OCI-LY1 (cell line): ENCODE results near the gene TRIM45.
"Not testable (repeated sequence)": the region's sequence is repeated elsewhere in the genome, so short reads cannot be mapped to it uniquely, and the experiment has no call there.

Source experiments
- H2AFZ ChIP-seq: fragments of 200-600 bp; sonication (generic), shearing (Covaris generic); 2 replicates; pipeline ENCODE4 v1.6.0; 2014; ENCODE audit warnings: antibody characterized with exemption, mild to moderate bottlenecking, low read length
- H3F3A ChIP-seq: fragments of 200-600 bp; sonication (generic), shearing (Covaris generic); 2 replicates; pipeline ENCODE4 v1.6.0; 2014; ENCODE audit warnings: mild to moderate bottlenecking, antibody characterized with exemption, low read length, moderate library complexity; ENCODE audit not compliant: insufficient read depth
- H3K27ac ChIP-seq: fragments of 200-600 bp; sonication (generic); 2 replicates; pipeline ENCODE4 v1.5.1; 2014; ENCODE audit warnings: low read length, mixed run types, mild to moderate bottlenecking, low read depth; ENCODE audit not compliant: poor library complexity, severe bottlenecking
- H3K27me3 ChIP-seq: fragments of 200-600 bp; sonication (generic); 2 replicates; pipeline ENCODE4 v1.6.0; 2014; ENCODE audit warnings: antibody characterized with exemption, mild to moderate bottlenecking, low read length, moderate library complexity; ENCODE audit not compliant: insufficient read depth
- H3K36me3 ChIP-seq: fragments of 200-600 bp; sonication (generic); 2 replicates; pipeline ENCODE4 v1.6.1; 2014; ENCODE audit warnings: mild to moderate bottlenecking, antibody characterized with exemption, low read length, moderate library complexity, mixed read lengths; ENCODE audit not compliant: insufficient read depth
- H3K4me1 ChIP-seq: fragments of 200-600 bp; sonication (generic); 2 replicates; pipeline ENCODE4 v1.5.1; 2014; ENCODE audit warnings: mild to moderate bottlenecking, low read length, moderate library complexity; ENCODE audit not compliant: insufficient read depth, severe bottlenecking
- H3K4me2 ChIP-seq: fragments of 200-600 bp; sonication (generic), shearing (Covaris generic); 2 replicates; pipeline ENCODE4 v1.6.1; 2014; ENCODE audit warnings: low read length
- H3K4me3 ChIP-seq: fragments of 200-600 bp; sonication (generic); 2 replicates; pipeline ENCODE4 v1.5.1; 2014; ENCODE audit warnings: low read length, low read depth, mild to moderate bottlenecking, mixed read lengths; ENCODE audit not compliant: poor library complexity, severe bottlenecking
- H3K79me2 ChIP-seq: fragments of 200-600 bp; shearing (Covaris generic); 2 replicates; pipeline ENCODE4 v1.6.1; 2016; ENCODE audit warnings: mixed run types, low read length, mixed read lengths; ENCODE audit not compliant: insufficient read depth
- H3K9ac ChIP-seq: fragments of 200-600 bp; sonication (generic), shearing (Covaris generic); 2 replicates; pipeline ENCODE4 v1.6.1; 2014; ENCODE audit warnings: mild to moderate bottlenecking, low read length, mixed read lengths
- H3K9me2 ChIP-seq: fragments of 200-600 bp; sonication (generic), shearing (Covaris generic); 2 replicates; pipeline ENCODE4 v1.6.1; 2014; ENCODE audit warnings: low read depth, mild to moderate bottlenecking, low read length, mixed read lengths
- H3K9me3 ChIP-seq: fragments of 200-600 bp; shearing (Covaris generic); 2 replicates; pipeline ENCODE4 v1.6.1; 2014; ENCODE audit warnings: low read length, mixed read lengths
- H4K20me1 ChIP-seq: fragments of 200-600 bp; sonication (generic), shearing (Covaris generic); 2 replicates; pipeline ENCODE4 v1.6.0; 2016; ENCODE audit warnings: mild to moderate bottlenecking, low read length; ENCODE audit not compliant: insufficient read depth
- CTCF ChIP-seq: fragments of 200-600 bp; sonication (generic), shearing (Covaris generic); IDR thresholded peaks from 2 replicates; pipeline ENCODE4 v1.5.1; 2017; ENCODE audit warnings: mild to moderate bottlenecking, antibody characterized with exemption, low read length, moderate library complexity, mixed read lengths
- EZH2 ChIP-seq: fragments of 200-600 bp; sonication (generic), shearing (Covaris generic); IDR thresholded peaks from 2 replicates; pipeline ENCODE4 v1.8.0; 2017; ENCODE audit warnings: borderline replicate concordance, mixed run types, mild to moderate bottlenecking, antibody characterized with exemption, low read length, moderate library complexity, mixed read lengths

TRIM45 gene

DNA sequence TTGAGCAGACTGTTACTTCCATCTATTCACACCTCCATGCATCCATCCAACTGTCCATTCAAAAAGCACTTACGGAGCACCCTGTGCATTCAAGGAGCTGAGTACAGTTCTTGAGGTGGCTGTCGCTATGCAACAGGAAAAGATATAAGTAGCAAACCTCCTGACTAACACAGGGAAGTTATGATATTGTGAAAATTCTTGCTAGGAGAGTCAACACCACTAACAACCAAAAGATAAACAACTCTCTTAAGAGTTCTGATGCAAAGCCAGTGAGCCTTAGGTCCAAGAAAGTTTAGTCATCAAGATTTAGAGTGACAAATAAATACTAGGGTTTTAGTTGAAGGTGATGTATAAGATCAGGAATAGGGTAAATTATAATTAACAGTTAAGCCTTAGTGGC lies 44.5 kb upstream of the TRIM45 start:
- Histone ChIP-seq H3K27me3 (no peaks in the 10 kb centered on the region), H3K4me3 (no peak overlapping the region), H3K9me3 (no peaks in the 10 kb centered on the region)

GRCh38 chr1:117164209-117164608 lies 42.7 kb upstream of the TRIM45 start:
- Histone ChIP-seq H3K9ac (no peak overlapping the region), H3K4me3 (no peak overlapping the region), H3K4me2 (no peak overlapping the region), H3K9me2 (no peaks in the 10 kb centered on the region), H4K20me1 (no peaks in the 10 kb centered on the region), H2AFZ (no peak overlapping the region), H3K36me3 (no peaks in the 10 kb centered on the region), H3K27me3 (no peaks in the 10 kb centered on the region), H3K4me1 (no peaks in the 10 kb centered on the region), H3K79me2 (no peaks in the 10 kb centered on the region), H3K27ac (no peak overlapping the region), H3K9me3 (no peaks in the 10 kb centered on the region), H3F3A (no peaks in the 10 kb centered on the region)
- no peak for TF ChIP-seq EZH2
- no peak for TF ChIP-seq CTCF

More for the DNA sequence above, 44.5 kb upstream of the TRIM45 start:
- Histone ChIP-seq H3K36me3 (no peaks in the 10 kb centered on the region), H3K4me1 (no peaks in the 10 kb centered on the region), H2AFZ (no peak overlapping the region), H3K27ac (no peak overlapping the region), H4K20me1 (no peaks in the 10 kb centered on the region), H3K9ac (no peak overlapping the region), H3F3A (no peaks in the 10 kb centered on the region), H3K79me2 (no peaks in the 10 kb centered on the region), H3K4me2 (no peak overlapping the region), H3K9me2 (no peaks in the 10 kb centered on the region)
- no peak for TF ChIP-seq EZH2

- H3K9me3 ChIP-seq: no peaks in the 10 kb centered on the region
- no peaks in the 10 kb centered on the region for H3F3A ChIP-seq
- H3K36me3 ChIP-seq: no peaks in the 10 kb centered on the region
- no peaks in the 10 kb centered on the region for H3K79me2 ChIP-seq
- H3K4me1 ChIP-seq: no peaks in the 10 kb centered on the region
- no peaks in the 10 kb centered on the region for H4K20me1 ChIP-seq
- H3K9me2 ChIP-seq: no peaks in the 10 kb centered on the region
- H3K27ac ChIP-seq: no peak overlapping the region
- H3K27me3 ChIP-seq: no peaks in the 10 kb centered on the region
- H3K4me3 ChIP-seq: no peak overlapping the region
- no peak for TF ChIP-seq CTCF
- H2AFZ ChIP-seq: no peak overlapping the region
- no peak overlapping the region for H3K9ac ChIP-seq
- H3K4me2 ChIP-seq: no peak overlapping the region
Measured at GRCh38 chr1:117162816-117163215, 41.3 kb upstream of the TRIM45 start.

GRCh38 chr1:117161887-117162286 lies 40.3 kb upstream of the TRIM45 start:
- Histone ChIP-seq H3K36me3 (no peaks in the 10 kb centered on the region), H3K4me2 (no peak overlapping the region), H3K4me1 (no peaks in the 10 kb centered on the region), H3K79me2 (no peaks in the 10 kb centered on the region), H3K9me3 (no peaks in the 10 kb centered on the region), H3K27me3 (no peaks in the 10 kb centered on the region), H4K20me1 (no peaks in the 10 kb centered on the region), H3F3A (no peaks in the 10 kb centered on the region), H3K9me2 (no peaks in the 10 kb centered on the region), H3K9ac (no peak overlapping the region), H3K27ac (no peak overlapping the region), H3K4me3 (no peak overlapping the region), H2AFZ (no peak overlapping the region)
- TF ChIP-seq EZH2 (no peak), CTCF (no peak)

DNA sequence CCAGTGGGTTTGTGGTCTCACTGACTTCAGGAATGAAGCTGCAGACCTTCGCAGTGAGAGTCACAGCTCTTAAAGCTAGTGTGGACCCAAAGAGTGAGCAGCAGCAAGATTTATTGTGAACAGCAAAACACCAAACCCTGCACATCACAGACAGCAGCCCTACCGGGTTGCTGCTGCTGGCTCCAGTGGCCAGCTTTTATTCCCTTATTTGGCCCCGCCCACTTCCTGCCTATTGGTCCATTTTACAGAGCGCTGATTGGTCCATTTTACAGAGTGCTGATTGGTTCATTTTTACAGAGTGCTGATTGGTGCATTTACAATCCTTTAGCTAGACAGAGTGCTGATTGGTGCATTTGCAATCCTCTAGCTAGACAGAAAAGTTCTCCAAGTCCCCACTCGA lies 29.8 kb upstream of the TRIM45 start:
- not testable (repeated sequence) for H3K36me3 ChIP-seq, H3K4me1 ChIP-seq, H3K4me3 ChIP-seq, H4K20me1 ChIP-seq, H3K27me3 ChIP-seq, H3K27ac ChIP-seq, H3K79me2 ChIP-seq, H2AFZ ChIP-seq, H3K9me2 ChIP-seq, H3K9ac ChIP-seq, H3K9me3 ChIP-seq, H3F3A ChIP-seq, H3K4me2 ChIP-seq
